MCF 10A (cell line): ENCODE data around the gene NRROS. TPM values are rescaled to one million over a fixed set of nuclear protein-coding genes. Genes with fewer than 3 reads are reported as not detected.
"Not testable (repeated sequence)": the region's sequence is repeated elsewhere in the genome, so short reads cannot be mapped to it uniquely, and the experiment has no call there.

Experiments
- BruUV-seq: library from RNA; stranded (reverse); fragments of 400-500 nt; replicated peaks from 2 replicates; lab custom pipeline; 2021; lab: Mats Ljungman, UMichigan
- CTCF ChIA-PET: fragments of 300-600 bp; sonication (Branson Sonifier 250); formaldehyde crosslinking; extraction: SDS; loops from one replicate; lab custom pipeline; 2021; ENCODE audit warnings: antibody characterized with exemption, inconsistent platforms; lab: Yijun Ruan, JAX
- POLR2A ChIA-PET: fragments of 300-600, 350-650 bp; sonication (Branson Sonifier 250); formaldehyde crosslinking; extraction: SDS; loops from one replicate; lab custom pipeline; 2020; ENCODE audit warnings: antibody characterized with exemption, inconsistent platforms; lab: Yijun Ruan, JAX
- DNase-seq: peaks from one replicate; pipeline ENCODE4 v3.0.0-alpha.2; 2018; ENCODE audit not compliant: unreplicated experiment
- H3K27ac Mint-ChIP-seq: one replicate; pipeline ENCODE4 v1.8.0; 2022; ENCODE audit warnings: mild to moderate bottlenecking, low read depth, mixed read lengths; ENCODE audit not compliant: unreplicated experiment
- H3K27me3 Mint-ChIP-seq: one replicate; pipeline ENCODE4 v1.8.0; 2022; ENCODE audit warnings: mixed read lengths; ENCODE audit not compliant: insufficient read depth, unreplicated experiment
- H3K36me3 Mint-ChIP-seq: one replicate; pipeline ENCODE4 v1.8.0; 2022; ENCODE audit warnings: mild to moderate bottlenecking, moderate library complexity, mixed read lengths; ENCODE audit not compliant: insufficient read depth, unreplicated experiment
- H3K4me1 Mint-ChIP-seq: one replicate; pipeline ENCODE4 v1.8.0; 2022; ENCODE audit warnings: mixed read lengths; ENCODE audit not compliant: insufficient read depth, unreplicated experiment
- H3K4me3 Mint-ChIP-seq: one replicate; pipeline ENCODE4 v1.8.0; 2022; ENCODE audit warnings: mild to moderate bottlenecking, moderate library complexity, mixed read lengths; ENCODE audit not compliant: unreplicated experiment
- H3K9me3 Mint-ChIP-seq: one replicate; pipeline ENCODE4 v1.8.0; 2022; ENCODE audit warnings: mixed read lengths; ENCODE audit not compliant: unreplicated experiment
- CTCF ChIP-seq: fragments of 200-600 bp; IDR thresholded peaks from one replicate; pipeline ENCODE4 v1.8.0; 2022; ENCODE audit warnings: antibody characterized with exemption, mild to moderate bottlenecking; ENCODE audit not compliant: unreplicated experiment
- intact Hi-C: fragments of 100-400 bp; cut with micrococcal nuclease; formaldehyde crosslinking; loops from 2 replicates; pipeline ENCODE4 v1.14.1; 2022
- total RNA-seq: library from RNA; stranded (reverse); gene quantifications from 2 replicates; pipeline ENCODE4 v1.2.3, GENCODE V29; 2022

The NRROS gene
- total RNA-seq, 1 experiment from 2014 or later: not detected

- Mint-ChIP-seq H3K27ac (no peak overlapping the region), H3K9me3 (no peaks in the 10 kb centered on the region), H3K36me3 (no peaks in the 10 kb centered on the region), H3K4me3 (no peak overlapping the region), H3K4me1 (peaks cover 8% of the 10 kb centered on the region), H3K27me3 (no peaks in the 10 kb centered on the region)
- no peak for DNase-seq
- ChIA-PET CTCF (no interaction called here), POLR2A (interaction anchor here (1.3 kb wide), 1 partner anchor 16 kb away, joined by 3 read pairs; no protein-coding TSS in a partner anchor)
- BruUV-seq: no TSS peak
- TF ChIP-seq CTCF: no peak
- intact Hi-C loops: no loop called here
Measured at GRCh38 chr3:196634829-196635228, 4.7 kb upstream of the NRROS start.

- ChIA-PET CTCF (interaction anchor here (0.5 to 1.1 kb wide), 2 partner anchors 46 to 368 kb away, joined by 3 to 5 read pairs; no protein-coding TSS in a partner anchor), POLR2A (no interaction called here)
- no TSS peak for BruUV-seq
- Mint-ChIP-seq H3K36me3 (no peaks in the 10 kb centered on the region), H3K4me1 (peaks cover 5% of the 10 kb centered on the region), H3K4me3 (no peak overlapping the region), H3K9me3 (no peaks in the 10 kb centered on the region), H3K27me3 (no peaks in the 10 kb centered on the region), H3K27ac (no peak overlapping the region)
- intact Hi-C loops: no loop called here
- no peak for DNase-seq
- TF ChIP-seq CTCF: no peak
Measured at GRCh38 chr3:196636369-196637349, 2.8 kb upstream of the NRROS start.

GRCh38 chr3:196637941-196638340 lies 1.6 kb upstream of the NRROS start:
- ChIA-PET POLR2A (interaction anchor here (0.5 kb wide), 1 partner anchor 13 kb away, joined by 4 read pairs; no protein-coding TSS in a partner anchor), CTCF (interaction anchor here (0.6 kb wide), 2 partner anchors 13 to 339 kb away, joined by 3 read pairs; no protein-coding TSS in a partner anchor)
- H3K4me1 Mint-ChIP-seq, H3K9me3 Mint-ChIP-seq, H3K36me3 Mint-ChIP-seq, BruUV-seq, DNase-seq, intact Hi-C loops, H3K4me3 Mint-ChIP-seq, H3K27me3 Mint-ChIP-seq, H3K27ac Mint-ChIP-seq: not testable (repeated sequence)

GRCh38 chr3:196638861-196639482 lies 522 bp upstream of the NRROS start:
- no peak for TF ChIP-seq CTCF
- H3K4me1 Mint-ChIP-seq: no peaks in the 10 kb centered on the region
- DNase-seq: no peak
- ChIA-PET CTCF (no interaction called here), POLR2A (no interaction called here)
- H3K9me3 Mint-ChIP-seq: no peaks in the 10 kb centered on the region
- no peak overlapping the region for H3K27ac Mint-ChIP-seq
- no TSS peak for BruUV-seq
- H3K4me3 Mint-ChIP-seq: no peak overlapping the region
- H3K27me3 Mint-ChIP-seq: no peaks in the 10 kb centered on the region
- intact Hi-C loops: no loop called here
- no peaks in the 10 kb centered on the region for H3K36me3 Mint-ChIP-seq
